GM12878 (cell line): Measurements from ENCODE around the gene TRAF3IP1. TPM values are rescaled to one million over a fixed set of nuclear protein-coding genes. Genes with fewer than 3 reads are reported as not detected.

Experiments
- ATAC-seq: fragments of 200-7000 bp; cut with Tn5 transposase; 3 replicates; pipeline ENCODE4 v1.9.1; 2020; ENCODE audit warnings: mild to moderate bottlenecking, moderate library complexity
- BruUV-seq: library from RNA; stranded (reverse); fragments of 400-500 nt; replicated peaks from 2 replicates; lab custom pipeline; 2021; lab: Mats Ljungman, UMichigan
- CTCF ChIA-PET: fragments of 300-600 bp; sonication (Branson Sonifier 250); formaldehyde crosslinking; extraction: SDS; loops from one replicate; lab custom pipeline; 2021; ENCODE audit warnings: inconsistent platforms; lab: Yijun Ruan, JAX
- POLR2A ChIA-PET: fragments of 350-600 bp; formaldehyde crosslinking; extraction: SDS; loops from one replicate; lab custom pipeline; 2021; ENCODE audit warnings: inconsistent platforms; lab: Charles Lee
- RAD21 ChIA-PET: fragments of 300-600 bp; sonication (Branson Sonifier 250); formaldehyde crosslinking; loops from one replicate; lab custom pipeline; 2023; ENCODE audit warnings: antibody characterized with exemption; ENCODE audit not compliant: unreplicated experiment; lab: Charles Lee
- SMC1A ChIA-PET: fragments of 300-600 bp; sonication (Branson Sonifier 250); formaldehyde crosslinking; loops from one replicate; lab custom pipeline; 2023; ENCODE audit not compliant: unreplicated experiment, uncharacterized antibody; lab: Charles Lee
- DNase-seq: peaks from one replicate; pipeline ENCODE4 v3.0.0-alpha.2; 2011; ENCODE audit warnings: low read depth, low spot score
- FAIRE-seq: peaks from 3 replicates; lab custom pipeline; 2011; peaks lifted over from hg19 to GRCh38; lab: Jason Lieb, UNC
- H2AFZ ChIP-seq: 2 replicates; pipeline ENCODE4 v1.6.0; 2011; ENCODE audit warnings: low read depth, low read length, control low read depth; ENCODE audit not compliant: control insufficient read depth
- H3K27ac ChIP-seq: 2 replicates; pipeline ENCODE4 v1.5.1; 2011; ENCODE audit warnings: control low read depth; ENCODE audit not compliant: control insufficient read depth, insufficient read depth
- H3K27me3 ChIP-seq, 2 experiments: replicated peaks in 1 of 2; 2 replicates each; pipeline versions ENCODE4 v1.6.0 to v1.6.1; 2011; ENCODE audit warnings: low read length in 1 of 2; ENCODE audit not compliant: control insufficient read depth in 2 of 2, insufficient read depth in 2 of 2
- H3K36me3 ChIP-seq, 2 experiments: 2 replicates each; pipeline ENCODE4 v1.5.1; 2011; ENCODE audit warnings: low read length in 1 of 2; ENCODE audit not compliant: control insufficient read depth in 2 of 2, insufficient read depth in 2 of 2
- H3K4me1 ChIP-seq: 2 replicates; pipeline ENCODE4 v1.6.1; 2011; ENCODE audit warnings: mild to moderate bottlenecking, low read length, moderate library complexity, mixed read lengths; ENCODE audit not compliant: control insufficient read depth, insufficient read depth
- H3K4me2 ChIP-seq: 2 replicates; pipeline ENCODE4 v1.6.0; 2011; ENCODE audit warnings: control low read depth; ENCODE audit not compliant: control insufficient read depth, insufficient read depth
- H3K4me3 ChIP-seq: fragments of 200-600 bp; sonication (generic); 2 replicates; pipeline ENCODE4 v1.5.1; 2016
- H3K79me2 ChIP-seq: 2 replicates; pipeline ENCODE4 v1.6.0; 2011; ENCODE audit warnings: low read length; ENCODE audit not compliant: control insufficient read depth, insufficient read depth
- H3K9ac ChIP-seq: 2 replicates; pipeline ENCODE4 v1.8.0; 2011; ENCODE audit warnings: low read length, control low read depth, mixed read lengths; ENCODE audit not compliant: control insufficient read depth, insufficient read depth
- H3K9me3 ChIP-seq: replicated peaks from 3 replicates; pipeline ENCODE4 v1.5.1; 2011; ENCODE audit warnings: mild to moderate bottlenecking, low read length; ENCODE audit not compliant: control insufficient read depth, insufficient read depth
- H4K20me1 ChIP-seq: 2 replicates; pipeline ENCODE4 v1.6.0; 2011; ENCODE audit not compliant: control insufficient read depth, insufficient read depth
- CBX3 ChIP-seq: fragments of 200-600 bp; sonication (generic); IDR thresholded peaks from 2 replicates; pipeline ENCODE4 v1.6.1; 2016; ENCODE audit warnings: low read depth, borderline replicate concordance
- E2F8 ChIP-seq: fragments of 450-650 bp; IDR thresholded peaks from 2 replicates; pipeline ENCODE4 v1.6.1; 2018; ENCODE audit warnings: mild to moderate bottlenecking, low read depth, moderate library complexity; ENCODE audit not compliant: partially characterized antibody
- KAT2A ChIP-seq: conservative IDR thresholded peaks from 2 replicates; pipeline ENCODE4 v1.6.1; 2011; ENCODE audit warnings: low read depth, low read length; ENCODE audit not compliant: control insufficient read depth
- KLF5 ChIP-seq: fragments of 450-650 bp; IDR thresholded peaks from 2 replicates; pipeline ENCODE4 v1.6.1; 2014; ENCODE audit warnings: mild to moderate bottlenecking; ENCODE audit not compliant: partially characterized antibody
- LARP7 ChIP-seq: fragments of 450-650 bp; IDR thresholded peaks from 2 replicates; pipeline ENCODE4 v1.6.1; 2017; ENCODE audit warnings: mild to moderate bottlenecking
- NFIC ChIP-seq: IDR thresholded peaks from 2 replicates; pipeline ENCODE4 v1.6.1; 2012; ENCODE audit warnings: low read depth, mild to moderate bottlenecking, inconsistent platforms, low read length, moderate library complexity
- RAD51 ChIP-seq: fragments of 450-650 bp; IDR thresholded peaks from 2 replicates; pipeline ENCODE4 v1.6.1; 2016; ENCODE audit warnings: moderate library complexity, mild to moderate bottlenecking, inconsistent platforms
- RBBP5 ChIP-seq: fragments of 200-600 bp; sonication (generic); conservative IDR thresholded peaks from 2 replicates; pipeline ENCODE4 v1.6.1; 2016
- SP1 ChIP-seq: IDR thresholded peaks from one replicate; pipeline ENCODE4 v1.6.1; 2011; ENCODE audit warnings: low read depth, low read length
- ZNF274 ChIP-seq: IDR thresholded peaks from one replicate; pipeline ENCODE4 v1.8.0; 2011; ENCODE audit not compliant: insufficient read length, insufficient read depth
- WGBS: methylation state at CpG from one replicate; pipeline ENCODE4 v1.1.6; 2016; ENCODE audit warnings: low lambda C conversion rate; ENCODE audit not compliant: insufficient replicate concordance, insufficient coverage; ENCODE audit errors: missing lambda C conversion rate; 5-methylcytosine and 5-hydroxymethylcytosine counted together
- in situ Hi-C: fragments of 300-500 bp; cut with MboI; formaldehyde crosslinking; loops from 9 replicates; pipeline ENCODE4 v1.14.3; 2018; ENCODE audit warnings: mixed read lengths
- intact Hi-C: fragments of 100-400 bp; cut with micrococcal nuclease; formaldehyde crosslinking; loops from one replicate; pipeline ENCODE4 v1.14.2; 2022; ENCODE audit not compliant: unreplicated experiment
- polyA plus RNA-seq, 11 experiments: library from polyadenylated mRNA; depleted of rRNA in 4 of 11; unstranded in 6 of 11; stranded (reverse) in 5 of 11; fragments of >200 nt; fragmentation: Nextera tagmentation in 4 of 11; fragmentation: Illumina TruSeq in 1 of 11; extraction: Ambion mirVana in 4 of 11; extraction: Trizol in 1 of 11; gene quantifications; 1 replicate in 1 of 11; 2 replicates in 10 of 11; pipeline versions ENCODE4 v1.2.1 to v1.2.3, GENCODE V29; 2011 to 2016; ENCODE audit warnings: inconsistent platforms in 2 of 11, missing spikeins in 2 of 11, low read depth in 1 of 11
- total RNA-seq, 4 experiments: library from RNA; depleted of rRNA in 3 of 4; stranded (reverse); fragments of >200 nt in 3 of 4; fragmentation: Illumina TruSeq in 1 of 4; extraction: Trizol in 1 of 4; gene quantifications; 2 replicates each; pipeline versions ENCODE4 v1.2.1 to v1.2.3, GENCODE V29; 2013 to 2021

The TRAF3IP1 gene
- total and polyA plus RNA-seq, 10 of the 15 experiments (the other 5 are each of a cell fraction or from before 2014, with no cell fraction given): 1.6 to 7.5 (median 3.6) TPM

GRCh38 chr2:238304116-238304515 is 16.2 kb upstream of the TRAF3IP1 start:
- H3K79me2 ChIP-seq: no peaks in the 10 kb centered on the region
- in situ Hi-C loops (no loop called here), intact Hi-C loops (no loop called here)
- no peak overlapping the region for H3K9ac ChIP-seq
- ChIA-PET CTCF (interaction anchor here (2.0 kb wide), 1 partner anchor 14 kb away, joined by 5 read pairs; no protein-coding TSS in a partner anchor), RAD21 (no interaction called here), POLR2A (no interaction called here), SMC1A (interaction anchor here (1.4 kb wide), 1 partner anchor 41 kb away, joined by 3 read pairs; no protein-coding TSS in a partner anchor)
- no peaks in the 10 kb centered on the region for H3K36me3 ChIP-seq
- H3K4me1 ChIP-seq: peaks cover 4% of the 10 kb centered on the region
- no peak overlapping the region for H2AFZ ChIP-seq
- H3K27ac ChIP-seq: no peak overlapping the region
- H3K27me3 ChIP-seq: no peaks in the 10 kb centered on the region; a peak in 1 of 4 replicates
- no peaks in the 10 kb centered on the region for H4K20me1 ChIP-seq
- WGBS: 46% methylated on average over 6 of the region's 6 CpGs
- H3K4me2 ChIP-seq: no peak overlapping the region
- DNase-seq (no peak), ATAC-seq (no peak), FAIRE-seq (no peak)
- no TSS peak for BruUV-seq
- H3K9me3 ChIP-seq: no peaks in the 10 kb centered on the region
- no peak overlapping the region for H3K4me3 ChIP-seq
- no peak for TF ChIP-seq RAD51
- no peak for TF ChIP-seq NFIC
- no peak for TF ChIP-seq LARP7
- no peak for TF ChIP-seq SP1
- TF ChIP-seq KAT2A: no peak
- no peak for TF ChIP-seq E2F8
- no peak for TF ChIP-seq KLF5
- TF ChIP-seq ZNF274: no peak
- no peak for TF ChIP-seq CBX3
- no peak for TF ChIP-seq RBBP5
